ENCODE measurements around the gene ZNF304.

- TF ChIP-seq BHLHE40 (IDR thresholded peaks at IDR 0.05; ENCODE audit: low read depth, low read length) (no peak), CTCF (conservative IDR thresholded peaks at IDR 0.05; ENCODE audit: low read depth, low read length) (no peak), RFX5 (IDR thresholded peaks at IDR 0.05; ENCODE audit: low read depth, low read length) (no peak), POLR2A (IDR thresholded peaks at IDR 0.05; ENCODE audit: low read depth, low read length) (no peak), CEBPB (IDR thresholded peaks at IDR 0.05; ENCODE audit: low read depth, low read length) (no peak), MAFK (IDR thresholded peaks at IDR 0.05; ENCODE audit: low read depth, low read length) (no peak), ELK1 (IDR thresholded peaks at IDR 0.05; ENCODE audit: borderline replicate concordance, low read depth, low read length) (peak; percentile 94; the same call in 1 of the 2 replicates), RAD21 (IDR thresholded peaks at IDR 0.05; ENCODE audit: low read length) (no peak), USF2 (IDR thresholded peaks at IDR 0.05; ENCODE audit: low read depth, low read length) (no peak), MXI1 (IDR thresholded peaks at IDR 0.05; ENCODE audit: borderline replicate concordance, low read depth, low read length) (no peak), RCOR1 (IDR thresholded peaks at IDR 0.05; ENCODE audit: insufficient replicate concordance, low read length) (no peak), NFE2L2 (IDR thresholded peaks at IDR 0.05; ENCODE audit: low read depth, low read length) (no peak)
These were observed 38.2 kb downstream of the ZNF304 start for GRCh38 chr19:57389194-57389729.

All from IMR-90 (cell line).